ENCODE data around the gene FBLN5. TPM values are rescaled to one million over a fixed set of nuclear protein-coding genes. Genes with fewer than 3 reads are reported as not detected.

The FBLN5 gene
- total and polyA plus RNA-seq, 9 donors = 39.2 to 353 (median 137) TPM

DNA sequence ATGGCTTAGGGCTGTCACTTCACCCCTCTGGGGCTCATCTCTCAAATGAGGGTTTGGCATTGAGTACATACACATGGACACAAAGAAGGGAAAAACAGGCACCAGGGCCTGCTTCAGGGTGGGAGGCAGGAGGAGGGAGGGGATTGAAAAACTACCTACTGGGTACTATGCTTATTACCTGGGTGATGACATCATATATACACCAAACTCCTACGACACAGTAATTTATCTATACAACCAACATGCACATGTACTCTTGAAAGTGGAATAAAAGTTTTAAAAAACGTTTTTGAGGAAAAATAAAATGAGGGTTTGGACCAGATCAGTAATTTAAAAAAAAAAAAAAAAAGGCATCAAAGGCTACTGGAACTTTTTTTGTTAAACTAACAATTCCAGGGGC, 76.6 kb downstream of the FBLN5 start:
- Histone ChIP-seq H3K36me3 (no peaks in the 10 kb centered on the region), H3K4me1 (ENCODE audit: insufficient read depth) (no peaks in the 10 kb centered on the region), H3K27ac (no peak overlapping the region), H3K9me3 (no peaks in the 10 kb centered on the region), H3K27me3 (no peaks in the 10 kb centered on the region), H3K4me3 (no peak overlapping the region)
- WGBS, 3 donors = 73 to 83% (median 76%) methylated on average over 2 of the region's 2 CpGs
- intact Hi-C loops (cut with DNase I) = no loop called here
- TF ChIP-seq POLR2A (IDR thresholded peaks at IDR 0.05) (no peak), EP300 (IDR thresholded peaks at IDR 0.05) (no peak)
- TF ChIP-seq, protein P1, sequence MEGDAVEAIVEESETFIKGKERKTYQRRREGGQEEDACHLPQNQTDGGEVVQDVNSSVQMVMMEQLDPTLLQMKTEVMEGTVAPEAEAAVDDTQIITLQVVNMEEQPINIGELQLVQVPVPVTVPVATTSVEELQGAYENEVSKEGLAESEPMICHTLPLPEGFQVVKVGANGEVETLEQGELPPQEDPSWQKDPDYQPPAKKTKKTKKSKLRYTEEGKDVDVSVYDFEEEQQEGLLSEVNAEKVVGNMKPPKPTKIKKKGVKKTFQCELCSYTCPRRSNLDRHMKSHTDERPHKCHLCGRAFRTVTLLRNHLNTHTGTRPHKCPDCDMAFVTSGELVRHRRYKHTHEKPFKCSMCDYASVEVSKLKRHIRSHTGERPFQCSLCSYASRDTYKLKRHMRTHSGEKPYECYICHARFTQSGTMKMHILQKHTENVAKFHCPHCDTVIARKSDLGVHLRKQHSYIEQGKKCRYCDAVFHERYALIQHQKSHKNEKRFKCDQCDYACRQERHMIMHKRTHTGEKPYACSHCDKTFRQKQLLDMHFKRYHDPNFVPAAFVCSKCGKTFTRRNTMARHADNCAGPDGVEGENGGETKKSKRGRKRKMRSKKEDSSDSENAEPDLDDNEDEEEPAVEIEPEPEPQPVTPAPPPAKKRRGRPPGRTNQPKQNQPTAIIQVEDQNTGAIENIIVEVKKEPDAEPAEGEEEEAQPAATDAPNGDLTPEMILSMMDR (IDR thresholded peaks at IDR 0.05) = no peak
- DNase-seq = no peak

DNA sequence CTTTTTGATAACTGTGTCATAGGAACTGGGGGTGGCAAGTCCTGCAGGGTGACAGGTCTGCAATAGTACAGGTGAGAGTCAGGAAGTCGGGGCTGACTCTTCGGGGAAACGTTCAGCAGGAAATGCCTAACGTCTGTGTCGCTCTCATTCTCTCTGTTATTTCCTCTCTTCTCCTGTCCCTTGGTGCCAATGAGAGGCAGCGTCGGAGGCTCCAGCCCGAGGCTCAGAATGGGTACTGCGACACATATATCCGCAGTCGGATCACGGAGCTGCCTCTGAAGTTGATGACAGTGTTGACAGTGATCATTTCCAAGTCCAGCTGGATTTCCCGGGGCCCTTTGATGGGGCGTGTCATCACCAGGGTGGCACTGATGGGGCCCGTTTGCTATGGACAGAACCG, 77.5 kb downstream of the FBLN5 start:
- Histone ChIP-seq H3K36me3 (no peaks in the 10 kb centered on the region), H3K27me3 (no peaks in the 10 kb centered on the region), H3K4me3 (no peak overlapping the region), H3K9me3 (no peaks in the 10 kb centered on the region), H3K4me1 (ENCODE audit: insufficient read depth) (no peaks in the 10 kb centered on the region), H3K27ac (no peak overlapping the region)
- 85 to 86% (median 86%) methylated on average over 16 of the region's 16 CpGs for WGBS, 3 donors
- TF ChIP-seq, protein P1 (IDR thresholded peaks at IDR 0.05) = no peak
- TF ChIP-seq POLR2A (IDR thresholded peaks at IDR 0.05) (no peak), EP300 (IDR thresholded peaks at IDR 0.05) (no peak)
- DNase-seq = no peak
- intact Hi-C loops (cut with DNase I) = no loop called here

DNA sequence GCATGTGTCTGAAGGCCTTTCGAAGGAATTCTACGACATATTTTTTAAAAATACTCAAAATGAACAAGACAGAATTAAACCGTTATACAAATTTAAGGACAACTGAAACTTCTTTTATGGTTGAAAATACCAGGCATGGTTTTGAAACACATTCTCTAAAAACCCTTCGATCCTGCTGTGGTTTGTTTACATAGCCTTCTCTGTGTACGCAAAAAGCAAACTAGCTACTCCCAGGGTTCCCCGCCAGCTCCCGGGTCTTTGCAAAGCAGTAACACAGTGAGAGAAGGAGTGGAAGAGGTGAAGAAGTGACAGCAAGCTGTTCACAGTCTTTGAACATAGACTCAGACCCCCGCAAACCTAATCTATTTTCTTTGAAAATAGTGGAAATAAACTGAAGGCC, 77.9 kb downstream of the FBLN5 start:
- H3K4me1 ChIP-seq (ENCODE audit: insufficient read depth) = peaks cover 2% of the 10 kb centered on the region
- no peaks in the 10 kb centered on the region for H3K27me3 ChIP-seq
- H3K9me3 ChIP-seq = no peaks in the 10 kb centered on the region
- no peak for DNase-seq
- H3K27ac ChIP-seq = no peak overlapping the region
- 64 to 80% (median 70%) methylated on average over 8 of the region's 8 CpGs for WGBS, 3 donors
- H3K36me3 ChIP-seq = no peaks in the 10 kb centered on the region
- intact Hi-C loops (cut with DNase I) = no loop called here
- no peak overlapping the region for H3K4me3 ChIP-seq
- TF ChIP-seq POLR2A (IDR thresholded peaks at IDR 0.05) = no peak
- TF ChIP-seq, protein P1 (IDR thresholded peaks at IDR 0.05) = no peak
- TF ChIP-seq EP300 (IDR thresholded peaks at IDR 0.05) = no peak

DNA sequence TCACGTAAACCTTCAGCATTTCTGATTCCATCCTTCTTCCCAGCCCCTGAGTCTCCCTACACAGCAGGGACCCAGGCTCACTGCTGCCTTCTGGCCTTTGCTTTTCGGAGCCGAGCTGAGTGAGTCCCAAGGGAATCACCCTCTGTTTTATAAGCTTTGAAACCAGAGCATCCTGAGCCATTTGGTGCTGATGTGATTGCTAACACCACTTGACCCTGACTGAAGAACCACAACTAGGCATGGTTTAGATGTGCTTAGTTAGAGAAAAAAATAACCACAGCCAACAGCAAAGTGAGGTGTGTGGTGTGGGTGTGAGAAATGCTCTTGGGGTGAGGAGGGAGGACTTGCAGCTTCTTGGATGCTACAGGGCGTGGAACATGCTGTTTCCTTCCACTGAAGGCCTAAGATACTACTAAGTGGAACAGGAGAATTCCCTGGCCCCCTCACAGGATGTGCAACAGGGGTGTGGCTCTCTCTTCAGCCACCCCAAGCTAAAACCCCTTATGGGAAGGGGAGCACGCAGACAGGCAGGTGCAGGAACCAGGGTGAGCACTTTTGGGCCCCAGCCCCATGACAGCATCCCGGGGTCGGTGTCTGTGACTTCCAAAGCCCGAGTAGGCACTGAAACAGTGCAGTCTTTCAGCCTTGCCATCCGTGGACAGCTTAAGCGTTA, 80.0 kb downstream of the FBLN5 start, which contains the start of gene TC2N:
Gene TC2N, minus strand, starts transcription at position 221 of the 673 bp plus-strand sequence. CDS start 53,767 bp downstream, outside the sequence.
- no peak within 1 kb of the TSS for H3K4me3 ChIP-seq
- TF ChIP-seq EP300 (IDR thresholded peaks at IDR 0.05) (no peak), POLR2A (IDR thresholded peaks at IDR 0.05) (no peak)
- TF ChIP-seq, protein P1 (IDR thresholded peaks at IDR 0.05) = no peak
- DNase-seq = no peak

More for the DNA sequence above, 80.0 kb downstream of the FBLN5 start, which contains the start of gene TC2N:
- Histone ChIP-seq H3K27ac (no peak within 1 kb of the TSS), H3K27me3 (no peaks in the 10 kb centered on the region), H3K36me3 (no peaks in the 10 kb centered on the region), H3K4me1 (ENCODE audit: insufficient read depth) (peaks cover 2% of the 10 kb centered on the region), H3K9me3 (no peaks in the 10 kb centered on the region)
- 84 to 97% (median 90%) methylated on average over 10 of the region's 10 CpGs for WGBS, 3 donors
- intact Hi-C loops (cut with DNase I) = no loop called here
